ENCODE measurements around the gene ATP9B.

Gene ATP9B

DNA sequence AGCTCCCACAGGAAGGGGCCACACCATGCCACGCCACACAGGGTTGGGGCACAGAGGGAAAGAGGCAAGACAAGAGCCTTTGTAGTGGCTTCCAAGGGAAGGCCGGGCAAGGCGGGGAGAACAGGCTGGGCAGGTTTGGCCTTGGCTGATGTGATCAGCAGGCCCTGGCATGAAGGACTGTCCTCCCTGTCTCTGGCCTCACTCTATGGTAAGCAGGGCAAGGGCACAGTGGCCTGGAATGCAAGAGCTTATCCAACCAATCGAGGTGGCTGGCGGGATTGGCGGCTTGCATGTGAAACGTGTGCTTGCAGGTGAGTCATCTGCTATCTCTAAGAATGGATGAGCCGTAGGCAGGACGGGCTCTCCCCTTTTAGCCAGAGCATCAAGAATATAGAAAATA lies 6.4 kb upstream of the ATP9B start:
- no peak for FAIRE-seq
- TF ChIP-seq, protein P1, sequence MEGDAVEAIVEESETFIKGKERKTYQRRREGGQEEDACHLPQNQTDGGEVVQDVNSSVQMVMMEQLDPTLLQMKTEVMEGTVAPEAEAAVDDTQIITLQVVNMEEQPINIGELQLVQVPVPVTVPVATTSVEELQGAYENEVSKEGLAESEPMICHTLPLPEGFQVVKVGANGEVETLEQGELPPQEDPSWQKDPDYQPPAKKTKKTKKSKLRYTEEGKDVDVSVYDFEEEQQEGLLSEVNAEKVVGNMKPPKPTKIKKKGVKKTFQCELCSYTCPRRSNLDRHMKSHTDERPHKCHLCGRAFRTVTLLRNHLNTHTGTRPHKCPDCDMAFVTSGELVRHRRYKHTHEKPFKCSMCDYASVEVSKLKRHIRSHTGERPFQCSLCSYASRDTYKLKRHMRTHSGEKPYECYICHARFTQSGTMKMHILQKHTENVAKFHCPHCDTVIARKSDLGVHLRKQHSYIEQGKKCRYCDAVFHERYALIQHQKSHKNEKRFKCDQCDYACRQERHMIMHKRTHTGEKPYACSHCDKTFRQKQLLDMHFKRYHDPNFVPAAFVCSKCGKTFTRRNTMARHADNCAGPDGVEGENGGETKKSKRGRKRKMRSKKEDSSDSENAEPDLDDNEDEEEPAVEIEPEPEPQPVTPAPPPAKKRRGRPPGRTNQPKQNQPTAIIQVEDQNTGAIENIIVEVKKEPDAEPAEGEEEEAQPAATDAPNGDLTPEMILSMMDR (IDR thresholded peaks at IDR 0.05; ENCODE audit: insufficient read depth, missing control alignments): no peak
- DNase-seq (ENCODE audit: insufficient read length, low spot score): no peak

DNA sequence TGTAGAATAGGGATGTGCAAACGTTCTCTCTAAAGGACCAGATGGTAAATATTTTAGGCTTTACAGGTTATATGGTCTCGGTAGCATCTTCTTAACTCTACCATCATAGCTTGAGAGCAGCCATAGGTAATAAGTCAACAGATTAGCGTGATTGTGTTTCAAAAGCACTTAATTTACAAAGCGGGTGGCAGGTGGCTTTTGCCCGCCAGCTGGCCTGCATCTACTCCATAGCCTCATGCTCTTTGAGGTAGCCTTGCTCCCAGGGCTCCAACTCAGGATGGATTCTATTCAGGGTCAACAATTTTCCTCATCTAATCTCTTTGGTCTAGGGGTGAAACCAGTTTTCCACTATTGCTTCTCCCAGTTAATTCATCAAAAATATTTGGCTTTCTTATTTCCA lies 5.0 kb upstream of the ATP9B start:
- TF ChIP-seq, protein P1 (IDR thresholded peaks at IDR 0.05; ENCODE audit: insufficient read depth, missing control alignments): no peak
- DNase-seq (ENCODE audit: insufficient read length, low spot score) (no peak), FAIRE-seq (peak; percentile 81)

GRCh38 chr18:79065802-79066201 lies 3.4 kb upstream of the ATP9B start:
- DNase-seq (ENCODE audit: insufficient read length, low spot score): no peak
- FAIRE-seq: no peak
- TF ChIP-seq, protein P1 (IDR thresholded peaks at IDR 0.05; ENCODE audit: insufficient read depth, missing control alignments): no peak

DNA sequence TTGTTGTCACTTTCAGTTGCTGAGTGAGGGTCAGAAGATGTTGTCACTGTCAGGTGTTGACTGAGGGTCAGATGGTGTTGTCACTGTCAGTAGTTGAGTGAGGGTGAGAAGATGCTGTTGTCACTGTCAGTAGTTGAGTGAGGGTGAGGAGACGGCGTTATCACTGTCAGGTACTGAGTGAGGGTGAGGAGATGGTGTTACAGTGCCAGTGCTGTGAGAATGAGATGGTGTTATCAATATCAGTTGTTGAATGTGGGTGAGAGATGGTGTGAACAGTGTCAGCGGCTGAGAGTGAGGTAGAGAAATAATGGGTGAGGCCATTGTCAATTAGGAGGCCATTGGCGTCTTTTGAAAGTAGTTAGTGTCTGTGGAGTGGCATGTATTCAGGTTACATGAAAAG lies 1.6 kb upstream of the ATP9B start:
- TF ChIP-seq, protein P1 (IDR thresholded peaks at IDR 0.05; ENCODE audit: insufficient read depth, missing control alignments): no peak
- DNase-seq (ENCODE audit: insufficient read length, low spot score) (no peak), FAIRE-seq (no peak)

DNA sequence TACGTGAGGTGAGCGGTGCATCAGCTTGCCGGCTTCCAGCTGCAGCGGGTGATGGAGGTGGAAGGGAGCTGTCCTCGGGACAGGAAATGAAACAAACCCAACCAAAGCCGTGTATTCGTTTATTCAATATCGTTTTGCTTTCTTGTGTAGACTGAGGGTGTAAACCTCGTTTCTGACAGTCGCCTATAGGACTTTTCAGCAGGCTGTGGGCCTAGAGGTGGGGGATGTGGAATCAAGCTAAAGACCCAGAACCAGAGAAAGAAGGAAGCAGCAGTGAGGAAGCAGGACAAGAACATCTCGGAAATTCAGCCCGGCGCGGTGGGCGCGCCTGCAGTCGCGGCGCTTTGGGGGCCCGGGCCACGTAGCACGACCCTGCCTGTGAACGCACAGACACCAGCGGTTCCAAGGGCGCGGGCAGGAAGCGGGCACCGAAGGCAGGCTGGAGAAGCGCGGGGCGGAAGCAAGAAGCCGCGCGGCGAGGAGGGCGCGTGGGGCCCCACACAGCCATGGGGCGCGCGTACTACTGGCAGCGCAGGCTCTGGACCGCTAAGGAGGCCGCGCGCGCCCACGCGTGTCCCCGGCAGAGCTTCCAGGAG lies 755 bp upstream of the ATP9B start:
- FAIRE-seq (no peak), DNase-seq (ENCODE audit: insufficient read length, low spot score) (no peak)
- TF ChIP-seq, protein P1 (IDR thresholded peaks at IDR 0.05; ENCODE audit: insufficient read depth, missing control alignments): no peak

DNA sequence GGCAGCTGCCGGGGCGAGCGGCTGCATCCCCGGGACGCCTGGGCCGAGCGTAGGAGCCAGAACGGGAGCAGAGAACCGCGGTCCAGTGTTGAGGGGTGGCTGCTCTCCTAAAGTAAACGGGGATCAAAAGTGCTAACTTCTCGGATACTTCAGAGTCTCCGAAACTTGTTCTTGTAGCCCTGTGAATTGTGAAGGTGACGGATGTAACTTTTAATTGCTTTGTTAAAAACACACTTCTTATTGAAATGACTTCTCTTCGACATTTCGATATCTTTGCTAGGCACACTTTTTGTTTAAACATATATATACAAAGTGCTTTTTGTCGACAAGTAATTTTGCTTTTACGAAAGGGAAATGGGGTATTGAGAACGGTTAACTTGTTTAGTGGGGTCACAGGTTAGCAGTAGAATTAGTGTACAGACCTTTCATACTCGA lies 540 bp downstream of the ATP9B start:
- FAIRE-seq (no peak), DNase-seq (ENCODE audit: insufficient read length, low spot score) (no peak)

DNA sequence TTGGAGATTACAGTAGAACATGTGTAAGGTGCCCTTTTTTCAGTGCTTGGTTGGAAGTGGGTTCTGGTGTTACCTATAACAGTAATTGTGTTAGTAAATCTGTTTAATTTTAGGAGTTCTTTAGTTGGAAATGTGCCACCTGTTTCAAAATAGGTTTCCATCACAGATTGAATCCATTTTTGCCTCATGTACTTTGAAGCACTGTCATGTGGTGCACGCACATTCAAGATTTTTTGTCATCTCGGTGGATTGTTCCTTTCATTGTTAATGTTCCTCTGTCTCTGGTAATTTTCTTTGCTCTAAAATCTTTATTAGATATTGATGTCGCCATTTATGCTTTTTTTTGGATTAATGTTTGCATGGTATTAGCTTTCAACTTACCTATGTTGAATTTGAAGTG lies 1.3 kb downstream of the ATP9B start:
- DNase-seq (ENCODE audit: insufficient read length, low spot score) (no peak), FAIRE-seq (no peak)
- TF ChIP-seq, protein P1 (IDR thresholded peaks at IDR 0.05; ENCODE audit: insufficient read depth, missing control alignments): no peak

More for the DNA sequence above, 540 bp downstream of the ATP9B start:
- TF ChIP-seq, protein P1 (IDR thresholded peaks at IDR 0.05; ENCODE audit: insufficient read depth, missing control alignments): no peak

Measured in D721Med (cell line).